ENCODE measurements around the gene TMEM131.

The TMEM131 gene

GRCh38 chr2:98020992-98021713 is 25.4 kb upstream of the TMEM131 start:
- DNase-seq = peak in 1 of 2 experiments; percentile 10

GRCh38 chr2:98020516-98020915 is 24.8 kb upstream of the TMEM131 start:
- DNase-seq = no peak

GRCh38 chr2:98016908-98017670 is 21.3 kb upstream of the TMEM131 start:
- DNase-seq = no peak

- DNase-seq = no peak
Observed at GRCh38 chr2:98015671-98016070, 19.9 kb upstream of the TMEM131 start.

- DNase-seq = no peak
Observed at GRCh38 chr2:98014379-98014778, 18.6 kb upstream of the TMEM131 start.

GRCh38 chr2:98013407-98014042 is 17.8 kb upstream of the TMEM131 start:
- DNase-seq = no peak

GRCh38 chr2:98012561-98012991 is 16.8 kb upstream of the TMEM131 start:
- no peak for DNase-seq

GRCh38 chr2:98009887-98010760 is 14.4 kb upstream of the TMEM131 start:
- no peak for DNase-seq

- DNase-seq = no peak
Observed at GRCh38 chr2:98008415-98008814, 12.7 kb upstream of the TMEM131 start.

- DNase-seq = no peak
Observed at GRCh38 chr2:98006378-98006777, 10.6 kb upstream of the TMEM131 start.

- DNase-seq = no peak
Observed at GRCh38 chr2:98004613-98005012, 8.9 kb upstream of the TMEM131 start.

- no peak for DNase-seq
Observed at GRCh38 chr2:98004047-98004446, 8.3 kb upstream of the TMEM131 start.

GRCh38 chr2:97999536-97999935 is 3.8 kb upstream of the TMEM131 start:
- no peak for DNase-seq

GRCh38 chr2:97998431-97999005 is 2.8 kb upstream of the TMEM131 start:
- peak in 1 of 2 experiments; percentile 63 for DNase-seq

- peak; percentile 93 to 95 for DNase-seq
Observed at GRCh38 chr2:97997784-97998392, 2.1 kb upstream of the TMEM131 start.

GRCh38 chr2:97996679-97997078 is 931 bp upstream of the TMEM131 start:
- no peak for DNase-seq

GRCh38 chr2:97995026-97995733 is 568 bp downstream of the TMEM131 start:
- DNase-seq = peak in 1 of 2 experiments; percentile 65

- DNase-seq = no peak
Observed at GRCh38 chr2:97994476-97994875, 1.3 kb downstream of the TMEM131 start.

GRCh38 chr2:97993926-97994325 is 1.8 kb downstream of the TMEM131 start:
- DNase-seq = peak in 1 of 2 experiments; percentile 56

GRCh38 chr2:97992836-97993825 is 2.6 kb downstream of the TMEM131 start:
- DNase-seq = no peak
